D721Med (cell line): ENCODE results near the gene GLIS1.

Experiments used
- DNase-seq: peaks from one replicate; pipeline ENCODE4 v3.0.0; 2011; ENCODE audit warnings: low spot score; ENCODE audit not compliant: insufficient read length
- FAIRE-seq: peaks from 2 replicates; lab custom pipeline; 2011; peaks lifted over from hg19 to GRCh38; lab: Jason Lieb, UNC
- CTCF ChIP-seq: IDR thresholded peaks from 2 replicates; pipeline ENCODE4 v1.5.1; 2012; ENCODE audit warnings: mild to moderate bottlenecking, control low read depth; ENCODE audit not compliant: insufficient read depth; ENCODE audit errors: missing control alignments

The GLIS1 gene

GRCh38 chr1:53587252-53587988, 151.5 kb downstream of the GLIS1 start:
- DNase-seq: no peak
- no peak for FAIRE-seq
- no peak for TF ChIP-seq CTCF

- no peak for FAIRE-seq
- no peak for TF ChIP-seq CTCF
- no peak for DNase-seq
Observed at GRCh38 chr1:53586765-53587164, 152.2 kb downstream of the GLIS1 start.

- no peak for TF ChIP-seq CTCF
- no peak for FAIRE-seq
Observed at GRCh38 chr1:53585565-53585964, 153.4 kb downstream of the GLIS1 start.

GRCh38 chr1:53585129-53585528, 153.8 kb downstream of the GLIS1 start:
- DNase-seq: no peak
- TF ChIP-seq CTCF: no peak
- no peak for FAIRE-seq

More at GRCh38 chr1:53585565-53585964, 153.4 kb downstream of the GLIS1 start:
- DNase-seq: no peak

- no peak for DNase-seq
- FAIRE-seq: no peak
- TF ChIP-seq CTCF: no peak
Observed at GRCh38 chr1:53584777-53585107, 154.2 kb downstream of the GLIS1 start.

GRCh38 chr1:53583868-53584776, 154.8 kb downstream of the GLIS1 start:
- TF ChIP-seq CTCF: no peak
- FAIRE-seq: no peak
- no peak for DNase-seq
